Measurements from ENCODE around the gene GRIN1. TPM values are rescaled to one million over a fixed set of nuclear protein-coding genes. Genes with fewer than 3 reads are reported as not detected.

The GRIN1 gene
- polyA plus RNA-seq, 2 of the 4 experiments (the other 2 are of a cell fraction): 0.13 to 0.45 TPM

GRCh38 chr9:137172901-137173795, 34.2 kb downstream of the GRIN1 start:
- FAIRE-seq (no peak), DNase-seq (ENCODE audit: low read depth in 1 of 2, low spot score in 1 of 2) (no peak), ATAC-seq (no peak)
- WGBS (ENCODE audit: missing lambda C conversion rate): 80% methylated on average over 18 of the region's 21 CpGs
- no peak overlapping the region for H3K27ac ChIP-seq
- TF ChIP-seq NFE2L2 (conservative IDR thresholded peaks at IDR 0.05; ENCODE audit: low read length) (no peak), NPAS2 (CRISPR knock-in tag; IDR thresholded peaks at IDR 0.05; ENCODE audit: borderline replicate concordance) (no peak), POLR2A (IDR thresholded peaks at IDR 0.05; ENCODE audit: low read length) (no peak), MYC (IDR thresholded peaks at IDR 0.05; ENCODE audit: borderline replicate concordance, low read length) (no peak), ZSCAN20 (CRISPR knock-in tag; IDR thresholded peaks at IDR 0.05) (no peak), FOSB (CRISPR knock-in tag; IDR thresholded peaks at IDR 0.05) (no peak), BHLHE40 (IDR thresholded peaks at IDR 0.05; ENCODE audit: low read depth, low read length) (no peak), CEBPB (IDR thresholded peaks at IDR 0.05) (no peak), RAD21 (conservative IDR thresholded peaks at IDR 0.05 in 1 of 2, IDR thresholded peaks at IDR 0.05 in 1 of 2) (no peak), HOXB5 (CRISPR knock-in tag; IDR thresholded peaks at IDR 0.05) (no peak), RARB (CRISPR knock-in tag; IDR thresholded peaks at IDR 0.05) (no peak), SMC3 (IDR thresholded peaks at IDR 0.05) (no peak), CHD4 (IDR thresholded peaks at IDR 0.05; ENCODE audit: borderline replicate concordance) (no peak), FOXS1 (CRISPR knock-in tag; IDR thresholded peaks at IDR 0.05) (no peak), NR3C1 (IDR thresholded peaks at IDR 0.05) (no peak), RFX5 (IDR thresholded peaks at IDR 0.05) (no peak), RNF2 (IDR thresholded peaks at IDR 0.05; ENCODE audit: borderline replicate concordance, low read depth) (no peak)
- TF ChIP-seq, protein P1, sequence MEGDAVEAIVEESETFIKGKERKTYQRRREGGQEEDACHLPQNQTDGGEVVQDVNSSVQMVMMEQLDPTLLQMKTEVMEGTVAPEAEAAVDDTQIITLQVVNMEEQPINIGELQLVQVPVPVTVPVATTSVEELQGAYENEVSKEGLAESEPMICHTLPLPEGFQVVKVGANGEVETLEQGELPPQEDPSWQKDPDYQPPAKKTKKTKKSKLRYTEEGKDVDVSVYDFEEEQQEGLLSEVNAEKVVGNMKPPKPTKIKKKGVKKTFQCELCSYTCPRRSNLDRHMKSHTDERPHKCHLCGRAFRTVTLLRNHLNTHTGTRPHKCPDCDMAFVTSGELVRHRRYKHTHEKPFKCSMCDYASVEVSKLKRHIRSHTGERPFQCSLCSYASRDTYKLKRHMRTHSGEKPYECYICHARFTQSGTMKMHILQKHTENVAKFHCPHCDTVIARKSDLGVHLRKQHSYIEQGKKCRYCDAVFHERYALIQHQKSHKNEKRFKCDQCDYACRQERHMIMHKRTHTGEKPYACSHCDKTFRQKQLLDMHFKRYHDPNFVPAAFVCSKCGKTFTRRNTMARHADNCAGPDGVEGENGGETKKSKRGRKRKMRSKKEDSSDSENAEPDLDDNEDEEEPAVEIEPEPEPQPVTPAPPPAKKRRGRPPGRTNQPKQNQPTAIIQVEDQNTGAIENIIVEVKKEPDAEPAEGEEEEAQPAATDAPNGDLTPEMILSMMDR (IDR thresholded peaks at IDR 0.05): no peak
- TF ChIP-seq, protein P2, sequence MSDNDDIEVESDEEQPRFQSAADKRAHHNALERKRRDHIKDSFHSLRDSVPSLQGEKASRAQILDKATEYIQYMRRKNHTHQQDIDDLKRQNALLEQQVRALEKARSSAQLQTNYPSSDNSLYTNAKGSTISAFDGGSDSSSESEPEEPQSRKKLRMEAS (IDR thresholded peaks at IDR 0.05): no peak
- CTCF ChIA-PET: interaction anchor here (1.0 to 16.5 kb wide), 5 partner anchors 17 to 64 kb away, joined by 3 to 156 read pairs (median 11); partner anchors contain the start of genes ANAPC2, RNF224 and SSNA1
- H3K4me2 ChIP-seq: no peak overlapping the region
- peaks cover 13% of the 10 kb centered on the region for H3K4me1 ChIP-seq
- no peaks in the 10 kb centered on the region for H3K9me3 ChIP-seq
- POLR2A ChIA-PET: interaction anchor here (1.3 kb wide), 1 partner anchor 15 kb away, joined by 3 read pairs; the partner anchor contains the start of genes ANAPC2 and SSNA1
- H3K4me3 ChIP-seq: no peak overlapping the region

- POLR2A ChIA-PET: no interaction called here
- 91% methylated on average over 34 of the region's 45 CpGs for WGBS (ENCODE audit: missing lambda C conversion rate)
- FAIRE-seq: no peak
Observed at GRCh38 chr9:137173796-137174664, 35.1 kb downstream of the GRIN1 start.

More at GRCh38 chr9:137173796-137174664, 35.1 kb downstream of the GRIN1 start:
- no peak overlapping the region for H3K27ac ChIP-seq
- CTCF ChIA-PET: interaction anchor here (1.0 to 16.5 kb wide), 5 partner anchors 9 to 54 kb away, joined by 3 to 156 read pairs (median 17); partner anchors contain the start of genes ANAPC2, RNF224 and SSNA1
- H3K4me3 ChIP-seq: no peak overlapping the region
- no peak overlapping the region for H3K4me2 ChIP-seq
- H3K4me1 ChIP-seq: peaks cover 8% of the 10 kb centered on the region; the same call in 1 of the 3 replicates
- TF ChIP-seq SMC3 (IDR thresholded peaks at IDR 0.05): no peak
- TF ChIP-seq ZFP36 (IDR thresholded peaks at IDR 0.05; ENCODE audit: borderline replicate concordance, partially characterized antibody): no peak
- no peak for TF ChIP-seq KDM5A (IDR thresholded peaks at IDR 0.05)
- no peak for TF ChIP-seq CBX8 (IDR thresholded peaks at IDR 0.05)
- TF ChIP-seq FOXS1 (CRISPR knock-in tag; IDR thresholded peaks at IDR 0.05): no peak
- TF ChIP-seq ESRRA (IDR thresholded peaks at IDR 0.05; ENCODE audit: borderline replicate concordance, low read length): no peak
- no peak for TF ChIP-seq SREBF2 (IDR thresholded peaks at IDR 0.05)
- no peak for TF ChIP-seq MAFK (IDR thresholded peaks at IDR 0.05; ENCODE audit: partially characterized antibody)
- no peak for TF ChIP-seq NPAS2 (CRISPR knock-in tag; IDR thresholded peaks at IDR 0.05; ENCODE audit: borderline replicate concordance)
- TF ChIP-seq RNF2 (IDR thresholded peaks at IDR 0.05; ENCODE audit: borderline replicate concordance, low read depth): no peak
- TF ChIP-seq GATA3 (IDR thresholded peaks at IDR 0.05; ENCODE audit: borderline replicate concordance): no peak
- no peak for TF ChIP-seq BHLHE40 (IDR thresholded peaks at IDR 0.05; ENCODE audit: low read depth, low read length)
- H3K9me3 ChIP-seq: no peaks in the 10 kb centered on the region
- DNase-seq (ENCODE audit: low read depth in 1 of 2, low spot score in 1 of 2) (no peak), ATAC-seq (no peak)
